NCI-H460 (cell line): ENCODE measurements around the gene BBS1. TPM values are rescaled to one million over a fixed set of nuclear protein-coding genes. Genes with fewer than 3 reads are reported as not detected.
"Not testable (repeated sequence)": the region's sequence is repeated elsewhere in the genome, so short reads cannot be mapped to it uniquely, and the experiment has no call there.

ENCODE experiments used
- DNase-seq: peaks from one replicate; pipeline ENCODE4 v3.0.0-alpha.2; 2016; ENCODE audit warnings: low read depth; ENCODE audit errors: extremely low read depth
- polyA plus RNA-seq: library from polyadenylated mRNA; depleted of rRNA; stranded (reverse); fragments of >200 nt; gene quantifications from 2 replicates; pipeline ENCODE4 v1.2.3, GENCODE V29; 2014; cell fraction: nucleus; rRNA removed
- total RNA-seq: library from RNA; depleted of rRNA; stranded (reverse); fragments of >200 nt; shearing (Covaris generic); gene quantifications from 2 replicates; pipeline ENCODE4 v1.2.3, GENCODE V29; 2014; rRNA removed

BBS1 gene
- total RNA-seq, result 13.7 and 16.7 TPM in 2 replicates
- polyA plus RNA-seq, result 34.4 and 47.7 TPM in 2 replicates

GRCh38 chr11:66510271-66510989 lies at the start of gene BBS1:
BBS1 (plus strand) TSS chr11:66510635; CDS start chr11:66510660, 25 bp downstream.
- DNase-seq, result peak; percentile 62

GRCh38 chr11:66462010-66462409 lies 48.4 kb upstream of the BBS1 start:
- no peak for DNase-seq

- no peak for DNase-seq
These were observed 47.5 kb upstream of the BBS1 start for GRCh38 chr11:66462911-66463310.

DNA sequence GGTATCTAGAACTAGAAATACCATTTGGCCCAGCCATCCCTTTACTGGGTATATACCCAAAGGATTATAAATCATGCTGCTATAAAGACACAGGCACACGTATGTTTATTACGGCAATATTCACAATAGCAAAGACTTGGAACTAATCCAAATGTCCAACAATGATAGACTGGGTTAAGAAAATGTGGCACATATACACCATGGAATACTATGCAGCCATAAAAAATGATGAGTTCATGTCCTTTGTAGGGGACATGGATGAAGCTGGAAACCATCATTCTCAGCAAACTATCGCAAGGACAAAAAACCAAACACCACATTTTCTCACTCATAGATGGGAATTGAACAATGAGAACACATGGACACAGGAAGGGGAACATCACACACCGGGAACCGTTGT lies 46.3 kb upstream of the BBS1 start:
- DNase-seq, result not testable (repeated sequence)

- no peak for DNase-seq
These were observed 45.5 kb upstream of the BBS1 start for GRCh38 chr11:66464916-66465315.

DNA sequence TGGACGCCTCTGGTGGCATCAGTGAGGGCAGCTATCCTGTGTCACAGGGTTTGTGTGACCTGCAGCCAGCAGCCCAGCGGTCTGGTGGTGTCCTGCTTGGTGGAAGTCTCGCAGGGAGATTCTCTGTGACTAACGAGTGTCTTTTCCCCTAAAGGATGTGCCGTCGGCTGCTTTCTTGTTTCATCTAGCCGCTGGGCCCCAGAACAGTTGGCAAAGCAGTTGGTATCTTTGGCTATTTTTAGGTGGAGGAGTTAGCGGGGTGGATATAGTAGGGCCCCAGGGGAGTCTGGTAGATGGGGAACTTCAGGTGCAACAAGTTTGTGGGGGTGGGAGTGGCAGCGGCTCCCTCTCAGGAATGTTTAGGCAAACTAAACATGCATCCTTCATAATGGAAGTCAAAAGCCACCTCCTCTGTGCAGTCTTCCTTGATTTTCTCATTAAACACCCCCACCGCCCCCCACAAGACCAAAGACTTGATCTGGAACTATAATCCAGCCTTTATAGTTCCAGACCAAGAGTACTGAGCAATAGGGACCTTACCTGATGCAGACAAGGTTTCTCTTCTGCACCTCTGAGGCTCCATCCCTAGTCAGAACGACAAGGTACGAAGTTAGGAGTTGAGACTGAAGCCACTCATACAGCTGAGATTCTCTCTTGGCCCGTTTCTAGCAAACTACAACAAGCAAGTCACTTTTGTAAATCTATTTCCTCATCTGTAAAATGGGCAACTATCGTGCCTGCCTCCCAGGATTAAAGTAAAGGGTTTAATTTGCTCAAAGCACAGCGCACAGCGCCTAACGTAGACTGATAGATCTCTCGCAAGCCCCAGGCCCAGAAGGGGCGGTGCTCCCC lies 44.8 kb upstream of the BBS1 start:
- DNase-seq, result no peak

- peak; percentile 80 for DNase-seq
These were observed 44.0 kb upstream of the BBS1 start, which contains the start of gene PELI3 for GRCh38 chr11:66466225-66467033. PELI3 (plus strand) TSS chr11:66466905; CDS start chr11:66468129, 1,224 bp downstream.

GRCh38 chr11:66467034-66467659 lies 43.3 kb upstream of the BBS1 start:
- no peak for DNase-seq

- DNase-seq, result no peak
These were observed 42.7 kb upstream of the BBS1 start for GRCh38 chr11:66467756-66468155.

GRCh38 chr11:66468691-66469090 lies 41.7 kb upstream of the BBS1 start:
- no peak for DNase-seq

- DNase-seq, result no peak
These were observed 41.0 kb upstream of the BBS1 start for GRCh38 chr11:66469441-66469840.

GRCh38 chr11:66470015-66470414 lies 40.4 kb upstream of the BBS1 start:
- DNase-seq, result no peak

DNA sequence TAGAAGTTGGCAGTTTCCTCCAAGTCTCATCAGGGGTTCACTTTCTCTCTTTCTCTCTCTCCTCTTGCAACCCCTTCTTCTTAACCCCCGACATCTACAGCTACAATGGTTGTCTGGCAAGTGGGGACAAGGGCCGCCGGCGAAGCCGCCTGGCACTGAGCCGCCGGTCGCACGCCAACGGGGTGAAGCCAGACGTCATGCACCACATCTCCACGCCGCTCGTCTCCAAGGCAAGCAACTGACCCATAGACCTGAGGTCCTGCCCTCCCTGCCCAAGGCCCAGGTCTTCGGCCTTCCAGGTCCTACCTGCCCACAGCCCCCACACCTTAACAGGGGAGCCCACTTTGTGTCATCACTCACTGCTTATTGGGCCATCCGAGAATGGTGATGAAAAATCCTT lies 39.3 kb upstream of the BBS1 start:
- no peak for DNase-seq

GRCh38 chr11:66472054-66472453 lies 38.4 kb upstream of the BBS1 start:
- no peak for DNase-seq

DNA sequence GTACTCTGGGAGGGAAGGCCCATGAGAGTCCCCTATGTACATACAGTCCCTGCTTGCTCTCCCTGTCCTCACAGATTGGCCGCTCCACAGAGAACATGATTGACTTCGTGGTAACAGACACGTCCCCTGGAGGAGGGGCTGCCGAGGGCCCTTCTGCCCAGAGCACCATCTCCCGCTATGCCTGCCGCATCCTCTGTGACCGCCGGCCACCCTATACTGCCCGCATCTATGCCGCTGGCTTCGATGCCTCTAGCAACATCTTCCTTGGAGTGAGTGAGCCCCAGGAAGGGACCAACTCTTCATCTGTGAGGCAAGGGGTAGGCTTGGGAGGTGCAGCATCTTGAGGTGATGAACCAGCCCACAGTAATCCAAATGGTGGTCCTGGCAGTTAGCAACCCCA lies 37.3 kb upstream of the BBS1 start:
- DNase-seq, result no peak

DNA sequence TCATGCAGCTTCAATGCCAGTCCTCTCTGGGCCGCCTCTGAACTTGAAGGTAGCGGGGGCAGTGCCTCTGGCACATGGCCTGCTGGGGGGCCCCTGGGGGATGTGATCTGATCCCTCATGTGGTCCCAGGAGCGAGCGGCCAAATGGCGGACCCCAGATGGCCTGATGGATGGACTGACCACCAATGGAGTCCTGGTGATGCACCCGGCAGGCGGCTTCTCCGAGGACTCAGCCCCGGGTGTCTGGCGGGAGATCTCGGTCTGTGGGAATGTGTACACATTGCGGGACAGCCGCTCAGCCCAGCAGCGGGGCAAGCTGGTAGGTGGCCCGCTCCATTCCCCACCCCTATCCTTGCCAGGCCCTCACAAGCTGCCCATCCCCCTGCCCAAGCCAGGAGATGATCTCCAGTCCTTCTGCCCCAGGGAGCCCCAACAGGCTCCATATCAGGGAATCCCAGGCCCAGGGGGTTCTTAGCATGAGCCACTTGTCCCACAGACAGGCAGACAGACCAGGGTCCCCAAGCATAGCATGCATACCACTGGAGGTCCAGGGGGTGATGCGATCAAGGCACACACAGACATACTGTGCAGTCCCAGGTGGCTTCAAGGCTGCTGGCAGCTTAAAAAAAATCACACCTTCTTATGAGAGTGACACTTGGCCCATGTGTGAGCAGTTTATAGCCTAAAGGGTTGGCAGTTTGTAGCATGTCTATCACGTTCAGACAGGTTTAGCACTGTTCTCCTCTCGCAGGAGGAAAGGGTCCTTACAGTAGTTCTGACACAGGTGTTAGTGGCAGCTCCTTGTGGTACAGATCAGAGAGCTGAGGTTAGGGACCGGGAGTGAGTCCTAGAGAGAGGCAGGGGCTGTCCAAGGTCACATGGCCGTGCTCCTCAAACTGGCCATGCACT lies 36.6 kb upstream of the BBS1 start:
- no peak for DNase-seq

DNA sequence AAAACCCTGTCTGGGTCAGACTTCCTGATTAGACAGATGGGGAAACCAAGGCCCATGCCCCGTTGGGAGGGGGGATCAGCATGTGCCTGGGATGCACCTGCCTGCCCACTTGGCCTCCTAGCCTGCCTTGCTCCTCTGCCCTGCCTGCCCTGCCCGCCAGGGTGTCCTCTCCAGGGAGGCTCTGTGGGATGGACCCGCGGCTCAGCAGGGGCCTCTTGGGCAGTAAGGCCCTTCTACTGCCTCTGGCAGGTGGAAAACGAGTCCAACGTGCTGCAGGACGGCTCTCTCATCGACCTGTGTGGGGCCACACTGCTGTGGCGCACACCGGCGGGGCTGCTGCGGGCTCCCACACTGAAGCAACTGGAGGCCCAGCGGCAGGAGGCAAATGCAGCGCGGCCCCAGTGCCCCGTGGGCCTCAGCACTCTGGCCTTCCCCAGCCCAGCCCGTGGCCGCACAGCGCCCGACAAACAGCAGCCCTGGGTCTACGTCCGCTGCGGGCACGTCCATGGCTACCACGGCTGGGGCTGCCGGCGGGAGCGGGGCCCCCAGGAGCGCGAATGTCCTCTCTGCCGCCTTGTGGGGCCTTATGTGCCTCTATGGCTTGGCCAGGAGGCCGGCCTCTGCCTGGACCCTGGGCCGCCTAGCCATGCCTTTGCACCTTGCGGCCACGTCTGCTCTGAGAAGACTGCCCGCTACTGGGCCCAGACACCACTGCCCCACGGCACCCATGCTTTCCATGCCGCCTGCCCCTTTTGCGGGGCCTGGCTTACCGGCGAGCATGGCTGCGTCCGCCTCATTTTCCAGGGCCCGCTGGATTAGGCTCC lies 34.9 kb upstream of the BBS1 start:
- DNase-seq, result no peak

GRCh38 chr11:66476173-66476840 lies 34.1 kb upstream of the BBS1 start:
- DNase-seq, result no peak
